Left lung (tissue), 10 donors: ENCODE data around the gene HSF2BP. TPM values are rescaled to one million over a fixed set of nuclear protein-coding genes. Genes with fewer than 3 reads are reported as not detected.
"Not testable (repeated sequence)": the region's sequence is repeated elsewhere in the genome, so short reads cannot be mapped to it uniquely, and the experiment has no call there.

ENCODE experiments used
- ATAC-seq: fragments of 200-7000 bp; cut with Tn5 transposase; one replicate; pipeline ENCODE4 v1.9.1; 2020; ENCODE audit warnings: moderate library complexity
- DNase-seq, 4 donors: peaks; one replicate each; pipeline ENCODE4 v3.0.0-alpha.2; 2013 to 2020
- H3K27ac ChIP-seq, 2 donors: fragments of 200-600 bp; sonication (generic) in 1 of 2; one replicate each; pipeline versions ENCODE4 v1.5.0 to v1.8.0; 2020 to 2021
- H3K27me3 ChIP-seq, 2 donors: fragments of 200-600 bp; sonication (generic) in 1 of 2; one replicate each; pipeline versions ENCODE4 v1.5.0 to v1.8.0; 2020 to 2021
- H3K36me3 ChIP-seq, 2 donors: fragments of 200-600 bp; sonication (generic) in 1 of 2; one replicate each; pipeline versions ENCODE4 v1.5.0 to v1.8.0; 2020 to 2021
- H3K4me1 ChIP-seq, 2 donors: fragments of 200-600 bp; one replicate each; pipeline ENCODE4 v1.8.0; 2021
- H3K4me3 ChIP-seq, 2 donors: fragments of 200-600 bp; sonication (generic) in 1 of 2; one replicate each; pipeline versions ENCODE4 v1.5.0 to v1.8.0; 2020 to 2021; ENCODE audit warnings: mild to moderate bottlenecking in 1 of 2
- H3K9me3 ChIP-seq, 2 donors: fragments of 200-600 bp; sonication (generic) in 1 of 2; one replicate each; pipeline versions ENCODE4 v1.5.0 to v1.8.0; 2020 to 2021
- intact Hi-C, 2 donors: fragments of 100-400 bp; cut with DNase I; formaldehyde crosslinking; loops; one replicate each; pipeline versions ENCODE4 v1.11.2 to v1.14.2; 2022
- polyA plus RNA-seq, 6 donors: library from polyadenylated mRNA; unstranded; fragments of 120-200 nt; gene quantifications; one replicate each; pipeline ENCODE4 v1.2.1, GENCODE V29; 2013; ENCODE audit not compliant: insufficient read length in 6 of 6
- total RNA-seq, 2 donors: library from RNA; stranded (reverse); fragmentation: NEBNext Ultra II Directional; extraction: Animal tissue kit (Norgen Biotek cat#: 25700); gene quantifications; one replicate each; pipeline ENCODE4 v1.2.1, GENCODE V29; 2021
- TF ChIP-seq, protein P1 (sequence below), 2 donors: fragments of 200-600 bp; sonication (generic) in 1 of 2; IDR thresholded peaks; one replicate each; pipeline versions ENCODE4 v1.5.0 to v1.8.0; 2021; ENCODE audit warnings: antibody characterized with exemption in 2 of 2
- donor health status: DM: no; HTN: yes; CAD: no.
- donor health status: DM: no; HTN: no; CAD: no.

The HSF2BP gene
- total and polyA plus RNA-seq, 8 donors: 0.29 to 1.7 (median 1.2) TPM

DNA sequence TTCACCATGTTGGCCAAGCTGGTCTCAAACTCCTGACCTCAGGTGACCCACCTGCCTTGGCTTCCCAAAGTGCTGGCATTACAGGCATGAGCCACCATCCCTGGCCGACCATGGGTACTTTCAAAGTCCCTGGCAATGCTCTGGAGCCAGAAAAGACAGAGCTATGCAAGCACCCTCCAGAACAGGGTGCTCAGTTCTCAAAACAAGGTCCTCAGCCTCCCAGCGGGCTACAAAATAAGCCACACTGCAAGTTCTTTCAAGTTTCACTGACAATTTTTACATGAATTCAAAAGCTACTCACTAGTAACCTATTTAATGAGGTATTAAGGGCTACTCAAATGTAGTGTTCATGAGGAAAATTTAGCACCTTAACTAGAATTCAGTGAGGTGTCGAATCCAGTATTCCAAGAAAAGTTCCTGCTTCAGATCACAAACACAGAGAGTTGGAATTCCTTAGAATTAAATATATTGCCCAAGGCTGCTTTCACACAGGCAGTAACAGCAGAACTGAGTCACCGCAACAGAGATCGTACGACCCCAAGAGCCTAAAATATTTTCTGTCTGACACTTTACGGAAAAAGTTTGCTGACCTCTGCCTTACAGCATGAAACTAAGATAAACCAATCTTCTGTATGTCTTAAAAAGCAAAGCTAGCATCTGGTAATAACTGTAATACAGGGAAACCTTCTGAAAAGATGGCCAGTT lies 60.7 kb downstream of the HSF2BP start:
- ATAC-seq: no peak
- intact Hi-C loops: no loop called here
- Histone ChIP-seq H3K36me3 (no peaks in the 10 kb centered on the region), H3K4me3 (no peak overlapping the region), H3K27ac (no peak overlapping the region), H3K27me3 (no peaks in the 10 kb centered on the region), H3K4me1 (no peaks in the 10 kb centered on the region), H3K9me3 (no peaks in the 10 kb centered on the region)
- TF ChIP-seq, protein P1, sequence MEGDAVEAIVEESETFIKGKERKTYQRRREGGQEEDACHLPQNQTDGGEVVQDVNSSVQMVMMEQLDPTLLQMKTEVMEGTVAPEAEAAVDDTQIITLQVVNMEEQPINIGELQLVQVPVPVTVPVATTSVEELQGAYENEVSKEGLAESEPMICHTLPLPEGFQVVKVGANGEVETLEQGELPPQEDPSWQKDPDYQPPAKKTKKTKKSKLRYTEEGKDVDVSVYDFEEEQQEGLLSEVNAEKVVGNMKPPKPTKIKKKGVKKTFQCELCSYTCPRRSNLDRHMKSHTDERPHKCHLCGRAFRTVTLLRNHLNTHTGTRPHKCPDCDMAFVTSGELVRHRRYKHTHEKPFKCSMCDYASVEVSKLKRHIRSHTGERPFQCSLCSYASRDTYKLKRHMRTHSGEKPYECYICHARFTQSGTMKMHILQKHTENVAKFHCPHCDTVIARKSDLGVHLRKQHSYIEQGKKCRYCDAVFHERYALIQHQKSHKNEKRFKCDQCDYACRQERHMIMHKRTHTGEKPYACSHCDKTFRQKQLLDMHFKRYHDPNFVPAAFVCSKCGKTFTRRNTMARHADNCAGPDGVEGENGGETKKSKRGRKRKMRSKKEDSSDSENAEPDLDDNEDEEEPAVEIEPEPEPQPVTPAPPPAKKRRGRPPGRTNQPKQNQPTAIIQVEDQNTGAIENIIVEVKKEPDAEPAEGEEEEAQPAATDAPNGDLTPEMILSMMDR (IDR thresholded peaks at IDR 0.05): no peak
- no peak for DNase-seq

DNA sequence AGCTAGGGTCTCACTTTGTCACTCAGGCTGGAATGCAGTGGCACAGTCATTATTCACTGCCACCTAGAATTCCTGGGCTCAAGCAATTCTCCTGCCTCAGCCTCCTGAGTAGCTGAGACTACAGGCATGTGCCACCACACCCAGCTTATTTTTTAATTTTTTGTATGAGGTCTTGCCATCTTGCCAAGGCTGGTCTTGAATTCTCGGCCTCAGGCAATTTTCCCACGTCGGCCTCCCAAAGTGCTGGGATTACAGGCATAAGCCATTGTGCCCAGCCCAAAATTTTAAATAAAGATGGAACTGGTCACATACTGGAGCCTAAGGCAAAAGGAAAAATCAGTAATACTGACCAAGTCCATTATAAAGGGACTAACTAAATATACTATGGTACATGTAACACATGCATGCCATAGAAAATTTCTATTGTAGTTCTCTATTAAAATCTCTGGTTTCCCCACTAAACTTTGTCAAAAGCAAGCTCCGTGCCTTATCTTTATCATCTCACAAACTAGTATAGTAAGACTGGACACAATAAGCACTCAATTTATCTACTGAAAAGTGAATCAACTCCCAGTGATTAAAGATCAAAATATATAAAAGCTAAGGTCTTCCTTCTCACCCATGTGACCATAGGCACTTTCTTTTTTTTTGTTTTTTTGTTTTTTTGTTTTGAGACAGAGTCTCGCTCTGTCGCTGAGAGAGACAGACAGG lies 61.6 kb downstream of the HSF2BP start:
- no peak for DNase-seq
- Histone ChIP-seq H3K36me3 (no peaks in the 10 kb centered on the region), H3K4me3 (no peak overlapping the region), H3K9me3 (no peaks in the 10 kb centered on the region), H3K27ac (no peak overlapping the region), H3K27me3 (no peaks in the 10 kb centered on the region), H3K4me1 (no peaks in the 10 kb centered on the region)
- no peak for ATAC-seq
- TF ChIP-seq, protein P1 (IDR thresholded peaks at IDR 0.05): no peak
- intact Hi-C loops: no loop called here

GRCh38 chr21:43597052-43597451 lies 62.2 kb downstream of the HSF2BP start:
- Histone ChIP-seq H3K4me3 (no peak overlapping the region), H3K27me3 (no peaks in the 10 kb centered on the region), H3K36me3 (no peaks in the 10 kb centered on the region), H3K4me1 (no peaks in the 10 kb centered on the region), H3K9me3 (no peaks in the 10 kb centered on the region), H3K27ac (no peak overlapping the region)
- TF ChIP-seq, protein P1 (IDR thresholded peaks at IDR 0.05): no peak
- ATAC-seq: no peak
- no peak for DNase-seq
- intact Hi-C loops: no loop called here

GRCh38 chr21:43596616-43597015 lies 62.7 kb downstream of the HSF2BP start:
- Histone ChIP-seq H3K4me3 (no peak overlapping the region), H3K27me3 (no peaks in the 10 kb centered on the region), H3K4me1 (no peaks in the 10 kb centered on the region), H3K36me3 (no peaks in the 10 kb centered on the region), H3K27ac (no peak overlapping the region), H3K9me3 (no peaks in the 10 kb centered on the region)
- ATAC-seq (no peak), DNase-seq (no peak)
- intact Hi-C loops: no loop called here
- TF ChIP-seq, protein P1 (IDR thresholded peaks at IDR 0.05): no peak

DNA sequence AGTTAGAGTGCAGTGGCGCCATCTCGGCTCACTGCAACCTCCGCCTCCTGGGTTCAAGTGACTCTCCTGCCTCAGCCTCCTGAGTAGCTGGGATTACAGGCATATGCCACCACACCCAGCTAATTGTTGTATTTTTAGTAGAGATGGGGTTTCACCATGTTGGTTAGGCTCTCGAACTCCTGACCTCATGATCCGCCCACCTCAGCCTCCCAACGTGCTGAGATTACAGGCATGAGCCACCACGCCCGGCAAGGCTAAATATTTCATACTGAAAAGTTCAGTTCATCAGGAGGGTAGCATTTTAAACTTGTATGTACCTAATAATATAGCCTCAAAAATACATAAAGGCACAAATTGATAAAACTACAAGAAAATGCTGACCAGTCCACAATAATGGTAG lies 63.5 kb downstream of the HSF2BP start:
- H3K4me3 ChIP-seq, H3K36me3 ChIP-seq, H3K27ac ChIP-seq, DNase-seq, H3K4me1 ChIP-seq, H3K9me3 ChIP-seq, ATAC-seq, H3K27me3 ChIP-seq, intact Hi-C loops: not testable (repeated sequence)
